Measurements from ENCODE around the gene GRIA1. TPM values are rescaled to one million over a fixed set of nuclear protein-coding genes. Genes with fewer than 3 reads are reported as not detected.

Gene GRIA1
- total and polyA plus RNA-seq, 2 of the 13 experiments (the other 11 are each of a cell fraction or from before 2014, with no cell fraction given): not detected

- intact Hi-C loops (cut with micrococcal nuclease; ENCODE audit: unreplicated experiment) (no loop called here), in situ Hi-C loops (cut with HindIII; ENCODE audit: extremely low pct_ligation_motif_present, low pct_unique_long_range_greater_than_20kb) (no loop called here)
- no peak overlapping the region for H2AFZ ChIP-seq (ENCODE audit: low read length)
- H3K9ac ChIP-seq (ENCODE audit: insufficient read depth, low read depth, low read length): no peak overlapping the region
- FAIRE-seq: no peak
- no peaks in the 10 kb centered on the region for H3K36me3 ChIP-seq (replicated peaks in 1 of 2; ENCODE audit: control insufficient read depth in 1 of 2, insufficient read depth in 2 of 2, low read length in 2 of 2)
- no peaks in the 10 kb centered on the region for H3K4me1 ChIP-seq (ENCODE audit: insufficient read depth, low read length)
- H3K79me2 ChIP-seq (ENCODE audit: insufficient read depth, low read length): no peaks in the 10 kb centered on the region
- TF ChIP-seq HNRNPK (IDR thresholded peaks at IDR 0.05; ENCODE audit: low read depth, low read length, poor library complexity, severe bottlenecking) (no peak), KLF9 (CRISPR knock-in tag; IDR thresholded peaks at IDR 0.05; ENCODE audit: low read depth) (no peak), ZNF547 (CRISPR knock-in tag; IDR thresholded peaks at IDR 0.05) (no peak), ZNF556 (CRISPR knock-in tag; IDR thresholded peaks at IDR 0.05; ENCODE audit: borderline replicate concordance) (no peak), ZNF124 (CRISPR knock-in tag; IDR thresholded peaks at IDR 0.05) (no peak), ATF1 (CRISPR knock-in tag; IDR thresholded peaks at IDR 0.05) (no peak), ZNF44 (CRISPR knock-in tag; IDR thresholded peaks at IDR 0.05) (no peak), RBAK (CRISPR knock-in tag; IDR thresholded peaks at IDR 0.05) (no peak), ZBTB1 (CRISPR knock-in tag; IDR thresholded peaks at IDR 0.05; ENCODE audit: borderline replicate concordance) (no peak)
- no peak overlapping the region for H3K27ac ChIP-seq (ENCODE audit: extremely low read length, insufficient read depth, low read length)
- no TSS peak for BruUV-seq (replicated peaks)
- no peak for DNase-seq (ENCODE audit: low spot score)
- no peak for ATAC-seq
- H3K27me3 ChIP-seq (ENCODE audit: control insufficient read depth in 1 of 2, insufficient read depth in 2 of 2, low read length in 2 of 2): no peaks in the 10 kb centered on the region
- ChIA-PET POLR2A (no interaction called here), CTCF (ENCODE audit: low intra/inter-chr PET ratio, low total read pairs) (no interaction called here)
- WGBS (ENCODE audit: low lambda C conversion rate): 30% methylated on average over 3 of the region's 3 CpGs
- no peak overlapping the region for H3K4me3 ChIP-seq (replicated peaks in 1 of 3; ENCODE audit: insufficient read depth in 1 of 3, low read depth in 2 of 3, low read length in 3 of 3)
- no peaks in the 10 kb centered on the region for H4K20me1 ChIP-seq (ENCODE audit: insufficient read depth, low read length)
- H3K4me2 ChIP-seq (ENCODE audit: low read depth, low read length): no peak overlapping the region
- H3K9me3 ChIP-seq (ENCODE audit: low read length): no peaks in the 10 kb centered on the region
These were observed 68.5 kb downstream of the GRIA1 start for GRCh38 chr5:153558957-153559356.

GRCh38 chr5:153559926-153560325 is 69.5 kb downstream of the GRIA1 start:
- H3K27me3 ChIP-seq (ENCODE audit: control insufficient read depth in 1 of 2, insufficient read depth in 2 of 2, low read length in 2 of 2): no peaks in the 10 kb centered on the region
- intact Hi-C loops (cut with micrococcal nuclease; ENCODE audit: unreplicated experiment) (no loop called here), in situ Hi-C loops (cut with HindIII; ENCODE audit: extremely low pct_ligation_motif_present, low pct_unique_long_range_greater_than_20kb) (no loop called here)
- H2AFZ ChIP-seq (ENCODE audit: low read length): no peak overlapping the region
- H3K27ac ChIP-seq (ENCODE audit: extremely low read length, insufficient read depth, low read length): no peak overlapping the region
- ChIA-PET CTCF (ENCODE audit: low intra/inter-chr PET ratio, low total read pairs) (no interaction called here), POLR2A (no interaction called here)
- TF ChIP-seq ZNF724P (CRISPR knock-in tag; IDR thresholded peaks at IDR 0.05; ENCODE audit: borderline replicate concordance): no peak
- DNase-seq (ENCODE audit: low spot score) (no peak), FAIRE-seq (no peak), ATAC-seq (no peak)
- no peak overlapping the region for H3K4me3 ChIP-seq (replicated peaks in 1 of 3; ENCODE audit: insufficient read depth in 1 of 3, low read depth in 2 of 3, low read length in 3 of 3)
- no peak overlapping the region for H3K9ac ChIP-seq (ENCODE audit: insufficient read depth, low read depth, low read length)
- no peaks in the 10 kb centered on the region for H4K20me1 ChIP-seq (ENCODE audit: insufficient read depth, low read length)
- H3K4me2 ChIP-seq (ENCODE audit: low read depth, low read length): no peak overlapping the region
- H3K4me1 ChIP-seq (ENCODE audit: insufficient read depth, low read length): no peaks in the 10 kb centered on the region
- 0% methylated on average over 1 of the region's 1 CpG for WGBS (ENCODE audit: low lambda C conversion rate)
- no peaks in the 10 kb centered on the region for H3K36me3 ChIP-seq (replicated peaks in 1 of 2; ENCODE audit: control insufficient read depth in 1 of 2, insufficient read depth in 2 of 2, low read length in 2 of 2)
- BruUV-seq (replicated peaks): no TSS peak
- no peaks in the 10 kb centered on the region for H3K9me3 ChIP-seq (ENCODE audit: low read length)
- H3K79me2 ChIP-seq (ENCODE audit: insufficient read depth, low read length): no peaks in the 10 kb centered on the region
